HepG2 (cell line): ENCODE data around the gene GRK6. TPM values are rescaled to one million over a fixed set of nuclear protein-coding genes. Genes with fewer than 3 reads are reported as not detected.

Source experiments
- ARHGAP35 ChIP-seq: sonication (generic); formaldehyde crosslinking; IDR thresholded peaks from 2 replicates; pipeline ENCODE4 v1.9.0; 2022; ENCODE audit warnings: mild to moderate bottlenecking, inconsistent platforms, moderate library complexity, missing genetic modification reagents, borderline replicate concordance
- CBFB ChIP-seq: sonication (generic); formaldehyde crosslinking; IDR thresholded peaks from 2 replicates; pipeline ENCODE4 v1.4.0; 2020; ENCODE audit warnings: missing genetic modification reagents
- FOXO4 ChIP-seq: sonication (generic); formaldehyde crosslinking; conservative IDR thresholded peaks from 2 replicates; pipeline ENCODE4 v1.8.1; 2023; ENCODE audit warnings: missing genetic modification reagents
- HOXA9 ChIP-seq: sonication (generic); formaldehyde crosslinking; IDR thresholded peaks from 2 replicates; pipeline ENCODE4 v1.8.1; 2022; ENCODE audit warnings: missing genetic modification reagents, mild to moderate bottlenecking, moderate library complexity, borderline replicate concordance
- KIAA2018 ChIP-seq: sonication (generic); formaldehyde crosslinking; IDR thresholded peaks from 2 replicates; pipeline ENCODE4 v1.5.0; 2020; ENCODE audit warnings: mild to moderate bottlenecking, missing genetic modification reagents, borderline replicate concordance
- NFYB ChIP-seq: sonication (generic); formaldehyde crosslinking; IDR thresholded peaks from 2 replicates; pipeline ENCODE4 v1.4.0; 2020; ENCODE audit warnings: missing genetic modification reagents
- NKX3-1 ChIP-seq: sonication (generic); formaldehyde crosslinking; IDR thresholded peaks from 2 replicates; pipeline ENCODE4 v1.5.0; 2020; ENCODE audit warnings: missing genetic modification reagents
- NR3C1 ChIP-seq: sonication (generic); formaldehyde crosslinking; IDR thresholded peaks from 2 replicates; pipeline ENCODE4 v1.4.0; 2020; ENCODE audit warnings: missing genetic modification reagents
- NRL ChIP-seq: sonication (generic); formaldehyde crosslinking; IDR thresholded peaks from 2 replicates; pipeline ENCODE4 v1.5.0; 2020; ENCODE audit warnings: missing genetic modification reagents, mild to moderate bottlenecking, moderate library complexity, borderline replicate concordance
- RORA ChIP-seq: sonication (generic); formaldehyde crosslinking; IDR thresholded peaks from 2 replicates; pipeline ENCODE4 v1.5.0; 2020; ENCODE audit warnings: mild to moderate bottlenecking, missing genetic modification reagents, moderate library complexity
- TSC22D2 ChIP-seq: sonication (generic); formaldehyde crosslinking; IDR thresholded peaks from 2 replicates; pipeline ENCODE4 v1.5.1; 2020; ENCODE audit warnings: missing genetic modification reagents, mild to moderate bottlenecking, borderline replicate concordance
- ZKSCAN5 ChIP-seq: sonication (generic); formaldehyde crosslinking; IDR thresholded peaks from 2 replicates; pipeline ENCODE4 v1.5.1; 2020; ENCODE audit warnings: mild to moderate bottlenecking, missing genetic modification reagents
- ZNF337 ChIP-seq: sonication (generic); formaldehyde crosslinking; IDR thresholded peaks from 2 replicates; pipeline ENCODE4 v1.5.1; 2020; ENCODE audit warnings: missing genetic modification reagents, low read depth, mild to moderate bottlenecking, borderline replicate concordance
- ZNF704 ChIP-seq: sonication (generic); formaldehyde crosslinking; IDR thresholded peaks from 2 replicates; pipeline ENCODE4 v1.8.1; 2023; ENCODE audit warnings: mild to moderate bottlenecking, inconsistent platforms, moderate library complexity, missing genetic modification reagents, borderline replicate concordance
- ZNF713 ChIP-seq: sonication (generic); formaldehyde crosslinking; IDR thresholded peaks from 2 replicates; pipeline ENCODE4 v1.4.0; 2020; ENCODE audit warnings: mild to moderate bottlenecking, missing genetic modification reagents
- polyA plus RNA-seq, 8 experiments: library from polyadenylated mRNA; depleted of rRNA in 3 of 8; stranded (reverse) in 7 of 8; unstranded in 1 of 8; fragments of >200 nt; fragmentation: Illumina TruSeq in 4 of 8; extraction: Trizol in 4 of 8; gene quantifications; 2 replicates each; pipeline versions ENCODE4 v1.2.1 to v1.2.3, GENCODE V29; 2011 to 2016; ENCODE audit warnings: low read depth in 4 of 8, missing spikeins in 1 of 8, mixed read lengths in 1 of 8; ENCODE audit not compliant: insufficient read depth in 1 of 8
- total RNA-seq, 5 experiments: library from RNA; depleted of rRNA; stranded (reverse); fragments of >200 nt; fragmentation: Illumina TruSeq; extraction: Trizol; gene quantifications; 2 replicates each; pipeline ENCODE4 v1.2.3, GENCODE V29; 2016; ENCODE audit warnings: low read depth in 1 of 5
- TF ChIP-seq, protein P1 (sequence below): conservative IDR thresholded peaks from 2 replicates; pipeline ENCODE4 v1.6.1; 2018; ENCODE audit warnings: missing genetic modification reagents

Gene GRK6
- total and polyA plus RNA-seq, 2 of the 13 experiments (the other 11 are each of a cell fraction or from before 2014, with no cell fraction given), result 13.2 to 19.9 TPM

DNA sequence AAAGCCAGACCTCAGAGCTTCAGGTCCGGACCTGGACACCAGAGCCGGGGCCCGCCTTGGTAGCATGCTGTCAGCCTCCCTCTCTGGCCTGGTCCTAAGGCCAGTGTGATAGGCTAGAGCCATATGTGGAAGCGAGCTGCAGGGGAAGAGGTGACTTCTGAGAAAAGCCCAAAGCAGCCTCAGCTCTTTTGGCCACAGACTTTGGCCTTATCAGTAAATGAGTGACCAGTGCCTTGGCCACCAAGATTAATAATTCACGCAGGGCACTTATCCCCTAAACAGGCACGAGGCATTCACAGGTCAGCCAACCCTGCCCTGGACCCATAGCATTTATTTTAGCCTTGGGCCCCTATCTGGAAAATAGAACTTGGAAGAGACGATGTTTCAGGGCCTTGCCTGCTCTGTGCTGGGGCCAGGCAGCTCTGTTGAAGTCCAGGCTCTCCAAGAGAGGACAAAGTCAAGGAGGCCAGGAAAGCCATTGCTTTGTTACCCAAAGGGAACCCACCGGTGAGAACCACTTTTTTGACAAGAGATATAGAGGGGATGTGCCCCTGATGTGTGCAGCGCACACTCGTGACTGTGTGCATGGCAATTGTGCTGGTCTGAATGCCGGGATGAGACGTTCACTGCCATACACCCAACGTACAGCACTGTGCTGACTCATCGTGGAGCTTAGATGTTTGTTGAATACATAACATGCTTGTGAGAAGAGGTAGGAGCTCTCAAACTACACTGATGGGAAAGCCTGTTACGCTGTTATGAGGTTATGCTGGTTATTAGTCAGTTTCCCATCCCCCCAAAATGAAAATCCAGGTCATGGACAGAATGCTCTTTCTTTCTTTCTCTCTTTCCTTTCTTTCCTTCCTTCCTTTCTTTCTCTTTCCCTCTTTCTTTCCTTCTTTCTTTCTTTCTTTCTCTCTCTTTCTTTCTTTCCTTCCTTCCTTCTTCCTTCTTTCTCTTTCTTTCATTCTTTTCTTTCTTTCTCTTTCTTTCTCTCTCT is 47.3 kb upstream of the GRK6 start (continued):
- no peak for TF ChIP-seq CBFB
- no peak for TF ChIP-seq ZNF704 (CRISPR knock-in tag)
- TF ChIP-seq NKX3-1, result peak; percentile 41; the same call in 1 of the 2 replicates
- no peak for TF ChIP-seq NR3C1 (CRISPR knock-in tag)
- TF ChIP-seq RORA (CRISPR knock-in tag), result no peak
- TF ChIP-seq, protein P1, sequence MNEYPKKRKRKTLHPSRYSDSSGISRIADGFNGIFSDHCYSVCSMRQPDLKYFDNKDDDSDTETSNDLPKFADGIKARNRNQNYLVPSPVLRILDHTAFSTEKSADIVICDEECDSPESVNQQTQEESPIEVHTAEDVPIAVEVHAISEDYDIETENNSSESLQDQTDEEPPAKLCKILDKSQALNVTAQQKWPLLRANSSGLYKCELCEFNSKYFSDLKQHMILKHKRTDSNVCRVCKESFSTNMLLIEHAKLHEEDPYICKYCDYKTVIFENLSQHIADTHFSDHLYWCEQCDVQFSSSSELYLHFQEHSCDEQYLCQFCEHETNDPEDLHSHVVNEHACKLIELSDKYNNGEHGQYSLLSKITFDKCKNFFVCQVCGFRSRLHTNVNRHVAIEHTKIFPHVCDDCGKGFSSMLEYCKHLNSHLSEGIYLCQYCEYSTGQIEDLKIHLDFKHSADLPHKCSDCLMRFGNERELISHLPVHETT (CRISPR knock-in tag), result no peak
- TF ChIP-seq FOXO4 (CRISPR knock-in tag), result no peak
- TF ChIP-seq ZKSCAN5 (CRISPR knock-in tag), result peak; percentile 81; the same call in 1 of the 2 replicates
- TF ChIP-seq KIAA2018 (CRISPR knock-in tag), result no peak
- TF ChIP-seq TSC22D2 (CRISPR knock-in tag), result no peak
- no peak for TF ChIP-seq ARHGAP35 (CRISPR knock-in tag)
- TF ChIP-seq ZNF337, result no peak
- TF ChIP-seq HOXA9 (CRISPR knock-in tag), result no peak
- TF ChIP-seq NFYB (CRISPR knock-in tag), result no peak
- TF ChIP-seq NRL (CRISPR knock-in tag), result peak; percentile 19; the same call in 1 of the 2 replicates
- TF ChIP-seq ZNF713 (CRISPR knock-in tag), result no peak
